Stimulated activated CD8-positive, alpha-beta memory T cell treated with anti-CD3 and anti-CD28 coated beads, Interleukin-2, amount 100 ng/mL, for 48 hours (primary cell): ENCODE data around the gene ACAD8.

ENCODE experiments used
- DNase-seq, 2 donors: peaks; one replicate each; pipeline ENCODE4 v3.0.0-alpha.2; 2020; ENCODE audit warnings: low read depth in 2 of 2

Gene ACAD8

DNA sequence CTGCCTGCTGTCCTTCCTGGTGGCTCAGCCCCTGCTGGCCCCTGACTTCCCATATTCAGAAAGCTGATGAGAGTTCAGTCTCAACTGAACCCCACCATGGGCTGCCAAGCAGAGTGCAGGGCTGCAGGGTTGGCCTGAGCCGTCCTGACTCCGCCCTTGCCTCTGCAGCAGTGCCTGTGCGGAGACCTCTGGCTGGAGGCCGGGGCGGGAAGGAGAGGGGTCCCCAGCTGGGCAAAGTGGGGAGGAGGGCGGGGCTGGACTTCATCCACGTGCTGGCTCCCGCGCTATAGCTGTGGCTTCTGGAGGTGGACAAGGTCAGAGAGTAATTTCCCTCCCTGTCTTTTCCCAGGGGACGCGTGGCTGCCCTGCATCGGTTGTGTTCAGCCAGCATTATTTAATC lies 36.4 kb downstream of the ACAD8 start:
- DNase-seq = no peak

DNA sequence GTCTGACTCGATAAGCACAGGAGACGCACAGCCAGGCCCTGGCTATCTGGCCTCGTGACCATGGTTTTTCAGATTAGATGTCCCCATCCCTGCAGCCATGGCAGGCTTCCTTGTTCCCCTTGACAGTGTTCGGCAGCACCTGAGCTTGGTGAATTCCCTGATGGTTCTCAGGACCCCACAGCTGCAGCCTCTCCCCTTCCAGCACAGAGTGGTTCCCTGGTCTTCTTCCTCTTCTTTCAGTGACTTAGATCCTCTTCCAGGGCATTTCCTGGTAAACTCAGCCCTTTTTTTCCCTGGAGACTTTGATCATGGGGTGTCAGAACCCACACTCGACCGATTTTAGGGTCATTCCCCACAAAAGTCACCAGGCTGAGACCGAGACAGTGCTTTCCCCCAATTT lies 37.3 kb downstream of the ACAD8 start:
- no peak for DNase-seq

DNA sequence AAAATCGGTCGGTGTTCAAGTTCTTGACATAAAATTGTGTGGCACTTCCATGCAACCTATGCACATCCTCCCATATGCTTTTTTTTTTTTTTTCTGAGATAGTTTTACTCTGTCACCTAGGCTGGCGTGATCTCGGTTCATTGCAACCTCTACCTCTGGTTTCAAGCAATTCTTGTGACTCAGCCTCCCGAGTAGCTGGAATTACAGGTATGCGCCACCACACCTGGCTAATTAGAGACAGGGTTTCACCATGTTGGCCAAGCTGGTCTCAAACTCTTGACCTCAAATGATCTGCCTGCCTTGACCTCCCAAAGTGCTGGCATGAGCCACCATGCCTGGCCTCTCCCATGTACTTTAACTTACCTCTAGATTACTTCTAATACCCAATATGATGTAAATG lies 37.8 kb downstream of the ACAD8 start:
- DNase-seq = no peak

- no peak for DNase-seq
Observed at GRCh38 chr11:134292661-134293060, 39.3 kb downstream of the ACAD8 start.

- DNase-seq = no peak
Observed at GRCh38 chr11:134293119-134294113, 40.0 kb downstream of the ACAD8 start.

GRCh38 chr11:134294664-134295063 lies 41.3 kb downstream of the ACAD8 start:
- DNase-seq = no peak

- DNase-seq = no peak
Observed at GRCh38 chr11:134312223-134312622, 58.9 kb downstream of the ACAD8 start.

GRCh38 chr11:134312807-134313206 lies 59.4 kb downstream of the ACAD8 start:
- no peak for DNase-seq

- DNase-seq = no peak
Observed at GRCh38 chr11:134313379-134313778, 60.0 kb downstream of the ACAD8 start.

- DNase-seq = no peak
Observed at GRCh38 chr11:134313821-134314607, 60.6 kb downstream of the ACAD8 start.
